Muscle layer of colon (tissue), 2 donors: ENCODE measurements around the gene GLT6D1.

ENCODE experiments used
- H3K27ac ChIP-seq: one replicate; pipeline ENCODE4 v1.7.0; 2013; ENCODE audit warnings: low read depth, mild to moderate bottlenecking, low read length, moderate library complexity
- H3K27me3 ChIP-seq, 2 donors: one replicate each; pipeline ENCODE4 v1.7.0; 2013; ENCODE audit warnings: low read length in 2 of 2, mild to moderate bottlenecking in 2 of 2; ENCODE audit not compliant: insufficient read depth in 2 of 2, control insufficient read depth in 1 of 2
- H3K36me3 ChIP-seq: one replicate; pipeline ENCODE4 v1.7.0; 2013; ENCODE audit warnings: mild to moderate bottlenecking, low read length; ENCODE audit not compliant: insufficient read depth
- H3K4me1 ChIP-seq: one replicate; pipeline ENCODE4 v1.7.0; 2013; ENCODE audit warnings: mild to moderate bottlenecking, low read length; ENCODE audit not compliant: insufficient read depth
- H3K4me3 ChIP-seq, 2 donors: one replicate each; pipeline ENCODE4 v1.7.0; 2013; ENCODE audit warnings: low read length in 2 of 2, low read depth in 1 of 2, mild to moderate bottlenecking in 1 of 2, moderate library complexity in 1 of 2
- H3K9ac ChIP-seq: one replicate; pipeline ENCODE4 v1.7.0; 2013; ENCODE audit warnings: low read length
- H3K9me3 ChIP-seq: one replicate; pipeline ENCODE4 v1.7.0; 2013; ENCODE audit warnings: mild to moderate bottlenecking, low read length
- donor health status: abdominal sarcoma.
- donor health status: Adenocarcinoma of cecum.

Gene GLT6D1

DNA sequence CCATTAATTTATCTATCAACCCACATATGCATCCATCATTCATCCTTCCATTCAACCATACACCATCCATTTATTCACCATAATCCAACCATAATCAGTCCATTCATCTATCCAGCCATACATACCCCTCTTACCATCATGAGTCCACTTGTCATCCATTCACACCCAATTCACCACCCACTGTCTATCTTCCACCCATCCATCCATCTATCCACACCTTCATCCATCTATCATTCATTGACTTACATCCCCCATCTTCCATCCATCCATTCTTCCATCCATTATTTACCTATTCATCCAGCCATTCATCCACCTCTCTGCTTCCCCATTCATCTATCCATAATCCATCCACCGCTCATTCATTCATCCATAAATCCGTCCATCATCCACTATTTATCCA lies 60.0 kb downstream of the GLT6D1 start:
- no peaks in the 10 kb centered on the region for H3K9me3 ChIP-seq

GRCh38 chr9:135577256-135577655 lies 62.1 kb downstream of the GLT6D1 start:
- Histone ChIP-seq H3K27me3 (no peaks in the 10 kb centered on the region), H3K9me3 (no peaks in the 10 kb centered on the region)

More for the DNA sequence above, 60.0 kb downstream of the GLT6D1 start:
- no peaks in the 10 kb centered on the region for H3K4me1 ChIP-seq
- H3K36me3 ChIP-seq, result no peaks in the 10 kb centered on the region
- no peak overlapping the region for H3K4me3 ChIP-seq
- no peak overlapping the region for H3K9ac ChIP-seq
- no peak overlapping the region for H3K27ac ChIP-seq
- H3K27me3 ChIP-seq, result no peaks in the 10 kb centered on the region

GRCh38 chr9:135575995-135576631 lies 63.2 kb downstream of the GLT6D1 start:
- Histone ChIP-seq H3K9me3 (no peaks in the 10 kb centered on the region), H3K4me3 (no peak overlapping the region), H3K27me3 (no peaks in the 10 kb centered on the region), H3K4me1 (no peaks in the 10 kb centered on the region), H3K27ac (no peak overlapping the region), H3K36me3 (no peaks in the 10 kb centered on the region), H3K9ac (no peak overlapping the region)

More at GRCh38 chr9:135577256-135577655, 62.1 kb downstream of the GLT6D1 start:
- no peak overlapping the region for H3K9ac ChIP-seq
- H3K27ac ChIP-seq, result no peak overlapping the region
- no peak overlapping the region for H3K4me3 ChIP-seq
- no peaks in the 10 kb centered on the region for H3K4me1 ChIP-seq
- H3K36me3 ChIP-seq, result no peaks in the 10 kb centered on the region

DNA sequence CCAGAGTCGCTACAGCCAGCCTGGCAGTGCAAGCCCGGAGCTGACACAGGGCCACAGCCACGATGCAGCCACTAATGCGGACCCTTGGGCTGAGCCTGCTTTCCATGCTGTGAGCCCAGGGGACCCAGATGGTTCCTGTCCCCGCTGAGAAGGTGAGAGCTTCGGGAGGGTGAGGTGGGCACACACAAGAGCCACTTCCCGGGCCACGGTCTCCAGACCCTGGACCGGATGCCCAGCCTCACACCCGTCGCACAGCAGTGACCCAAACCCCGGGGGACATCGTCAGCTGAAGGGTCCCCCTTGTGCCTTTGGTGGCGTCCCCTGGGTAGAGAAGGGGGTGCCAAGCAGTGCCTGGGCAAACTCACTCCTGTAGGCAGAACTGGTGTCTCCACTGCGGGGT lies 64.4 kb downstream of the GLT6D1 start:
- Histone ChIP-seq H3K4me1 (no peaks in the 10 kb centered on the region), H3K9me3 (no peaks in the 10 kb centered on the region), H3K27ac (no peak overlapping the region), H3K9ac (no peak overlapping the region), H3K36me3 (no peaks in the 10 kb centered on the region), H3K27me3 (no peaks in the 10 kb centered on the region), H3K4me3 (no peak overlapping the region)

DNA sequence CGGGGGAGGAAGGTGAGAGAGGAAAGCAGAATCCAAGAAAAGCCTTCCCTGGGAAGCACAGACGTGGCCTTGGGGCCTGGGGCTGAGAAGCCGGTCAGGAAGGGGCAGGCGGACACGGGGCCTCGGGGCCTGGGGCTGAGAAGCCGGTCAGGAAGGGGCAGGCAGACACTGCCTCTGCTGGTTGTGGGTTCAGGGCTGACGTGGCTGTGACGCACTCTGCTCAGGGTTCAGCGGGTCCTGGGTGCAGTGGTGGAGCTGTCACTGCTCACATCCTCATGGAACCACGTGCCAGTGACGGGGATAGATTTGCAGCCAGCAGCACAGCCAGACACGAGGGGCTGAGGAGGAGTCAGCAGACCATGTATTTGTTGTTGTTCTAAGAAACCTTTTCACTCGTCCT lies 65.0 kb downstream of the GLT6D1 start:
- Histone ChIP-seq H3K4me1 (no peaks in the 10 kb centered on the region), H3K9me3 (no peaks in the 10 kb centered on the region), H3K27ac (no peak overlapping the region), H3K27me3 (no peaks in the 10 kb centered on the region), H3K9ac (no peak overlapping the region), H3K36me3 (no peaks in the 10 kb centered on the region), H3K4me3 (no peak overlapping the region)
